ENCODE results near the gene THRA.

Gene THRA

GRCh38 chr17:40084477-40084876 is 21.7 kb downstream of the THRA start:
- no peak for DNase-seq (ENCODE audit: low read depth in 2 of 2)

- peak in 1 of 2 experiments; percentile 55 for DNase-seq (ENCODE audit: low read depth in 2 of 2)
These were observed 23.6 kb downstream of the THRA start for GRCh38 chr17:40086150-40087044.

- DNase-seq (ENCODE audit: low read depth in 2 of 2): no peak
These were observed 24.5 kb downstream of the THRA start for GRCh38 chr17:40087049-40087794.

GRCh38 chr17:40087903-40088718 is 25.3 kb downstream of the THRA start:
- DNase-seq (ENCODE audit: low read depth in 2 of 2): no peak

GRCh38 chr17:40089077-40089895 is 26.5 kb downstream of the THRA start:
- DNase-seq (ENCODE audit: low read depth in 2 of 2): no peak

- no peak for DNase-seq (ENCODE audit: low read depth in 2 of 2)
These were observed 27.7 kb downstream of the THRA start for GRCh38 chr17:40090237-40091119.

- DNase-seq (ENCODE audit: low read depth in 2 of 2): no peak
These were observed 29.1 kb downstream of the THRA start for GRCh38 chr17:40091691-40092397.

GRCh38 chr17:40092581-40092980 is 29.8 kb downstream of the THRA start:
- DNase-seq (ENCODE audit: low read depth in 2 of 2): no peak

GRCh38 chr17:40093005-40093579 is 30.3 kb downstream of the THRA start:
- no peak for DNase-seq (ENCODE audit: low read depth in 2 of 2)

GRCh38 chr17:40093580-40094201 is 30.9 kb downstream of the THRA start:
- DNase-seq (ENCODE audit: low read depth in 2 of 2): no peak

GRCh38 chr17:40094874-40095273 is 32.1 kb downstream of the THRA start:
- no peak for DNase-seq (ENCODE audit: low read depth in 2 of 2)

- no peak for DNase-seq (ENCODE audit: low read depth in 2 of 2)
These were observed 32.7 kb downstream of the THRA start for GRCh38 chr17:40095351-40095943.

- DNase-seq (ENCODE audit: low read depth in 2 of 2): peak; percentile 63 to 73
These were observed 33.4 kb downstream of the THRA start for GRCh38 chr17:40095944-40096791.

- no peak for DNase-seq (ENCODE audit: low read depth in 2 of 2)
These were observed 34.3 kb downstream of the THRA start for GRCh38 chr17:40097087-40097486.

- DNase-seq (ENCODE audit: low read depth in 2 of 2): no peak
These were observed 35.4 kb downstream of the THRA start for GRCh38 chr17:40097931-40098845.

All from stimulated activated CD4-positive, alpha-beta T cell treated with anti-CD3 and anti-CD28 coated beads, Interleukin-12 subunit alpha, Interleukin-12 subunit beta, amount 100 ng/mL, for 24 hours (primary cell).